Measurements from ENCODE around the gene CYFIP1.

CYFIP1 gene

GRCh38 chr15:22919171-22919570 lies 61.0 kb downstream of the CYFIP1 start:
- in situ Hi-C loops (cut with MboI; ENCODE audit: low sequenced_read_pairs) = loop anchor here (25.0 kb wide), 1 partner anchor 93 kb away; no protein-coding TSS in a partner anchor

GRCh38 chr15:22918596-22919140 lies 61.5 kb downstream of the CYFIP1 start:
- in situ Hi-C loops (cut with MboI; ENCODE audit: low sequenced_read_pairs) = loop anchor here (25.0 kb wide), 1 partner anchor 94 kb away; no protein-coding TSS in a partner anchor

GRCh38 chr15:22918056-22918455 lies 62.1 kb downstream of the CYFIP1 start:
- in situ Hi-C loops (cut with MboI; ENCODE audit: low sequenced_read_pairs) = loop anchor here (25.0 kb wide), 1 partner anchor 94 kb away; no protein-coding TSS in a partner anchor

- in situ Hi-C loops (cut with MboI; ENCODE audit: low sequenced_read_pairs) = loop anchor here (25.0 kb wide), 1 partner anchor 95 kb away; no protein-coding TSS in a partner anchor
Measured at GRCh38 chr15:22917556-22917955, 62.6 kb downstream of the CYFIP1 start.

GRCh38 chr15:22916606-22917350 lies 63.4 kb downstream of the CYFIP1 start:
- in situ Hi-C loops (cut with MboI; ENCODE audit: low sequenced_read_pairs) = loop anchor here (25.0 kb wide), 1 partner anchor 96 kb away; no protein-coding TSS in a partner anchor

GRCh38 chr15:22915866-22916515 lies 64.2 kb downstream of the CYFIP1 start:
- in situ Hi-C loops (cut with MboI; ENCODE audit: low sequenced_read_pairs) = loop anchor here (25.0 kb wide), 1 partner anchor 96 kb away; no protein-coding TSS in a partner anchor

GRCh38 chr15:22913646-22914380 lies 66.4 kb downstream of the CYFIP1 start:
- in situ Hi-C loops (cut with MboI; ENCODE audit: low sequenced_read_pairs) = loop anchor here (25.0 kb wide), 1 partner anchor 98 kb away; no protein-coding TSS in a partner anchor

GRCh38 chr15:22912256-22912655 lies 67.9 kb downstream of the CYFIP1 start:
- in situ Hi-C loops (cut with MboI; ENCODE audit: low sequenced_read_pairs) = loop anchor here (25.0 kb wide), 1 partner anchor 100 kb away; no protein-coding TSS in a partner anchor

GRCh38 chr15:22911306-22911705 lies 68.9 kb downstream of the CYFIP1 start:
- in situ Hi-C loops (cut with MboI; ENCODE audit: low sequenced_read_pairs) = loop anchor here (25.0 kb wide), 1 partner anchor 101 kb away; no protein-coding TSS in a partner anchor

- in situ Hi-C loops (cut with MboI; ENCODE audit: low sequenced_read_pairs) = loop anchor here (25.0 kb wide), 1 partner anchor 103 kb away; no protein-coding TSS in a partner anchor
Measured at GRCh38 chr15:22908830-22909229, 71.3 kb downstream of the CYFIP1 start.

- in situ Hi-C loops (cut with MboI; ENCODE audit: low sequenced_read_pairs) = loop anchor here (25.0 kb wide), 1 partner anchor 105 kb away; no protein-coding TSS in a partner anchor
Measured at GRCh38 chr15:22907161-22907950, 72.8 kb downstream of the CYFIP1 start.

GRCh38 chr15:22904736-22905135 lies 75.4 kb downstream of the CYFIP1 start:
- in situ Hi-C loops (cut with MboI; ENCODE audit: low sequenced_read_pairs) = loop anchor here (25.0 kb wide), 1 partner anchor 108 kb away; no protein-coding TSS in a partner anchor

GRCh38 chr15:22903961-22904534 lies 76.1 kb downstream of the CYFIP1 start:
- in situ Hi-C loops (cut with MboI; ENCODE audit: low sequenced_read_pairs) = loop anchor here (25.0 kb wide), 1 partner anchor 108 kb away; no protein-coding TSS in a partner anchor

GRCh38 chr15:22903427-22903826 lies 76.7 kb downstream of the CYFIP1 start:
- in situ Hi-C loops (cut with MboI; ENCODE audit: low sequenced_read_pairs) = loop anchor here (25.0 kb wide), 1 partner anchor 109 kb away; no protein-coding TSS in a partner anchor

- in situ Hi-C loops (cut with MboI; ENCODE audit: low sequenced_read_pairs) = loop anchor here (25.0 kb wide), 1 partner anchor 109 kb away; no protein-coding TSS in a partner anchor
Measured at GRCh38 chr15:22902981-22903380, 77.2 kb downstream of the CYFIP1 start.

- in situ Hi-C loops (cut with MboI; ENCODE audit: low sequenced_read_pairs) = loop anchor here (25.0 kb wide), 1 partner anchor 110 kb away; no protein-coding TSS in a partner anchor
Measured at GRCh38 chr15:22902578-22902977, 77.6 kb downstream of the CYFIP1 start.

GRCh38 chr15:22902046-22902445 lies 78.1 kb downstream of the CYFIP1 start:
- in situ Hi-C loops (cut with MboI; ENCODE audit: low sequenced_read_pairs) = loop anchor here (25.0 kb wide), 1 partner anchor 110 kb away; no protein-coding TSS in a partner anchor

- in situ Hi-C loops (cut with MboI; ENCODE audit: low sequenced_read_pairs) = no loop called here
Measured at GRCh38 chr15:22895465-22896190, 84.5 kb downstream of the CYFIP1 start.

All from HL-60/S4 treated with phorbol 12-myristate 13-acetate at 8.2 ng/mL for 4 days and 3 days (cell line).